HG03135 (cell line): ENCODE data around the gene CSPG5.

ENCODE experiments used
- ATAC-seq: cut with Tn5 transposase; IDR thresholded peaks from one replicate; pipeline ENCODE4 v1.9.1; 2021; ENCODE audit warnings: mild to moderate bottlenecking, moderate library complexity; ENCODE audit not compliant: unreplicated experiment

CSPG5 gene

GRCh38 chr3:47541583-47542108 is 37.0 kb downstream of the CSPG5 start:
- no peak for ATAC-seq

DNA sequence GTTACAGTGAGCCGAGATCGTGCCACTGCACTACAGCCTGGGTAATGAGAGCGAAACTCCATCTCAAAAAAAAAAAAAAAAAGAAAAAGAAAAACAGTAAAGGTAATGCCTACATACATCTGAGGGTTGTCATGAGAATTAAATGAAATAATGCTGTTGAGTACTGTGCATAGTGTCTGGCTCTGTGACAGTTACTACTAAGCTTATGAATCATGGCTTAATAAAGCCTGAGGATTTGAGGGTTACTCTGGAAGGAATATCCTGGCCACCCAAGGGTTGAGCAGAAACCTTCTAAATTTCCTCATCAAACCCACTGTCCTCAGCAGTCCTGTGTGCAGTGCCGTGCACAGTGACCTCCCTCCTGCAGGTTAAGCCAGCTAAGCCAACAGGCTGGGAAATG is 38.4 kb downstream of the CSPG5 start:
- no peak for ATAC-seq

DNA sequence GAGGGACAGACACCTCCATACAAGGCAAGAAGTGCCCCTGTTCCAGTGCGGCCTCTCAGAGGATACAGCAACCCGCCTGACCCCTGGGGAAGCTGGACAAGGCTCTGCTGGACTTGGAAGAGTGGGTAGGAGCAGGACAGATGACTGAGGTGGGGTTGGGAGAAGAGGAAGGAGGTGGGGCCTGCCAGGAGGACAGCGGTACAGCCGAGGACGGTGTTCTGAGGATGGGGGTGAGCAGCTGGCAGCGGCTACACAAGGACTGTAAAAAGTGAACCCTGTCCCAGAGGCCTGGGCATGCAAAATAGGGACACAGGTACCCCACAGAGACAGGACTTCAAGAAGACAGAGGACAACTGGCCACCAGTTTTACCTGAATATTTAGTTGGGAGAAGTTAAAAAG is 41.7 kb downstream of the CSPG5 start:
- ATAC-seq, result no peak

DNA sequence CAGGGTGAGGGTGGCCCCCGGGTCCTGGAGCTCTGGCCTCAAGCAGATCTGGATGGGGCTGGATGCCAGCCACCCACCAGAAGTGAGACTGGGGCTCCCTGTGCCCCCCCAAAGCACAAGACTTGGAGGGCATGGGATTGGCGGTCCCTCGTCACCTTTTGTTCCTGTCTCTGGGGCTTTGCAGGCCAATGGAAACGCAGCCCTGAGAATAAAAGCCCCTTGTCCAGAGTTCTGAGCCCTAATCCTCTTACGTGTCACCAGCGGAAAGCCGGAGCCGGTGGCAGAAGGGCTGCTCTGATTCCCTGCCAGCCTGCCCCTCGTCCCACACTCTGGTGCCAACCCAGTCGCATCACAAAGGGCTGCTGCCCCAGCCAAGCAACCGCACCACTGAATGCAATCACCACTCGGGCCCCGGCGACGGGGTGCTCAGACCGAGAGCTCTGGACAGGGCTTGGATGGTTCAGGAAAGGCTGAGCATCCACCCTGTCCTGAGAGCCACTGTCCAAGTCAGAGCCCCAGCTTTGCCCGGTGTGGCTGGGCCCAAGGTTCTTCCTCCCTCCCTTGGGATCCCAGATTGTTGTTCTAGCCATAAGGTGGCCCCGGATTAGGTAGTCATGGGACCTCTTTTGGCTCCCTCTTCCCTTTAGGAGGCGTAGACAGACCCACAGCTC is 42.3 kb downstream of the CSPG5 start:
- no peak for ATAC-seq

GRCh38 chr3:47533996-47534454 is 44.6 kb downstream of the CSPG5 start:
- ATAC-seq, result no peak

DNA sequence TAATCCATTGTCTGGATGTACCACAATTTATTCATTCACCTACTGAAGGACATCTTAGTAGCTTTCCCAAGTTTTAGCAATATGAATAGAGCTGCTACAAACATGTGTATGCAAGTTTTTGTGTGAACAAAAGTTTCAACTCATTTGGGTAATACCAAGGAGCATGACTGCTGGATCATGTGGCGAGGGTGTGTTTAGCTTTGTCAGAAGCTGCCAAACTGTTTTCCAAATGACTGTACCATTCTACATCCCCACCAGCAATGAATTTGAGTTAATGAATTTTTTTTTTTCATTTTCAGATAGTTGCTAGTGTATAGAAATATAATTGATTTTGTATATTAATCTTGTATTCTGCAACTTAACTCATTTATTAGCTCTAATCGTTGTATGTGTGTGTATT is 45.2 kb downstream of the CSPG5 start:
- ATAC-seq, result no peak

DNA sequence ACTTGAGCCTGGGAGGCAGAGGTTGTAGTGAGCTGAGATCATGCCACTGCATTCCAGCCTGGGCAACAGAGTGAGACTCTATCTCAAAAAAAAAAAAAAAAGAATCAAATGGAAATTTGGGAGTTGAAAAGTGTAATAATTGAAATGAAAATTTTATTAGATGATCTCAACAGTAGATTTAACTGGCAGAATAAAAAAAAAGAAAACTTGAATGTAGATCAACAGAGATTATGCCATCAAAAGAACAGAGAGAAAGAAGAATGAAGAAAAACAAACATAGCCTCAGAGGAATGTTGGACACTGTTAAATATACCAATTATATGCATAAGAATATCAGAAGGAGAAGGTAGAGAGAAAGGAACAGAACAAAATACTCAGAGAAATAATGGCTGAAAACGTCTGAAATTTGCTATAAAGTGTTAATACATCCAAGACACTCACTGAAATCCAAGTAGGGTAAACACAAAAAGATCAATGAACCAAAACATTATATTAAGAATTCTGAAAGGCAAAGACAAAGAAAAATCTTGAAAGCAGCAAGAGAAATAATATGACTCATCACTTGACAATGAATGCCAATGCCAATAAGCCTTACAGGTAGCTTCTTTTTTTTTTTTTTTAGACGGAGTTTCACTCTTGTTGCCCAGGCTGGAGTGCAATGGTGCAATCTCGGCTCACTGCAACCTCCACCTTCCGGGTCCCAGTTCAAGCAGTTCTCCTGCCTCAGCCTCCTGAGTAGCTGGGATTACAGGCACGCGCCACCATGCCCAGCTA is 50.5 kb downstream of the CSPG5 start:
- ATAC-seq, result no peak

GRCh38 chr3:47525617-47526016 is 53.0 kb downstream of the CSPG5 start:
- no peak for ATAC-seq

DNA sequence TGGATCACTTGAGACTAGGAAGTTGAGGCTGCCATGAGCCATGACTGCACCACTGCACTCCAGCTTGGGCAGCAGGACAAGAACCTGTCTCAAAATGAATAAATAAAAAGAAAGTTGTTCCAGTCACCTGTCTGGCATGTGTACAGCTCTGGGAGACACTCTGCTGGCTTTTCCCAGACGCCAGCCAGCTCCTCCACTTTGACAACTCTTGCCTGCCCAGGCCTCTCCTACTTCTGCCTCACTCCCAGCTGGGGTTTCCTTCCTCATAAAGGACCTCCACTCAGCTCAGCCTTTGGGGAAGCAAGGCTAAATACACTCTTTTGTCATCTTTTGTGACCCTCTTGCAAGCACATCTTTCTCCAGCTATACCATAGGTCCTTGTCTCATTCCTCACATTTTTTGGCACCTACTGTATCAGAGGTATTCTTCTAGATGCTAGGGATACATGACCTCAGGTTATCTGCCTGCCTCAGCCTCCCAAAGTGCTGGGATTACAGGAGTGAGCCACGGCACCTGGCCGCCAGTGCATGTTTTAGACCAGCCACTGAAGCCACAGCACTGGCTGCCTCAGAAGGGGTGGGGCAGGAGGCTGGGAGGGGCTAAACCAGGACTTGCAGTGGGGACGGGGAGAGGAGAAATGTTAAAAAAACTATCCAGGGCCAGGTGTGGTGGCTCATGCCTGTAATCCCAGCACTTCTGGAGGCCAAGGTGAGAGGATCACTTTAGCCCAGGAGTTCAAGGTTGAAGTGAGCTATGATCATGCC is 55.2 kb downstream of the CSPG5 start:
- ATAC-seq, result no peak

DNA sequence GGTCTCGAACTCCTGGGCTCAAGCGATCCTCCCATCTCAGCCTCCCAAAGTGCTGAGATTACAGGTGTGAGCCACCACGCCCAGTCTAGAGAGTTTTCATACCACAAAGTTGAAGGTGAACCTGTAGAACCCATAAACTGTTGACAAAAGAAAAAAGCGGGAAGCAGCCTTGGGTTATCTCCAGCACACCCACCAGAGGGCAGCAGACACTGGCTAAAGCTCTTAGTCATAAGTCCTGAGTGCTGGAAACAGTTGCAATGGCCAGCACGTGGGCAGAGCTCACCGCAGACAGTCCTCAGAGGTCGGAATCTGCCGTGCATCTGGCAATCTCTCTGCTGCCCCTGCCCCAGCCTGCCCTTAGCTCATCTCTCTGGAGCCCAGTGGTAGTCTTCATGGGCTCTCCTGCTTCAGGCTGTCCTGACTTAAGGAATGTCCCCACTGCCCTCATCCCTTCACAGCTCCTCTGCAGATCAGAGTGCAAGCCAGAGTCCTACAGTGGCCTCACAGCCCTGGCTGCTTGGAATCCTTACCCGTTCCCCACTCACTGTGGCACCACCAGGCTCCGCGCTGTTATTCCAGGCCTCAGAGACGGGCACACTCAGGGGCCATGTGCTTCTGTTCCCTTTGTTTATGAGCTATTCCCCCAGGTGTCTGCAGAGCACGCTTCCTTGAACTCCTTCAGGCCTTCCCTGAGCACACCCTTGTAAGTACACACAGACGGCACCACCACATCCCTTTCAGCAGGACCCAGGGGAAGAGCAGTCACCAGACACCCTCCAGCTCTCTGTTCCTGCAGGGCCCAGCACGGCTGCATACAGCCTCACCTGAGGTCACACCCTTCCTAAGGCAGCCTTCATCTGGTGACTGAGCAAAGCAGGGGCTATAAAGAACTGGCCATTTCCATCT is 56.3 kb downstream of the CSPG5 start:
- peak; percentile 75 for ATAC-seq

DNA sequence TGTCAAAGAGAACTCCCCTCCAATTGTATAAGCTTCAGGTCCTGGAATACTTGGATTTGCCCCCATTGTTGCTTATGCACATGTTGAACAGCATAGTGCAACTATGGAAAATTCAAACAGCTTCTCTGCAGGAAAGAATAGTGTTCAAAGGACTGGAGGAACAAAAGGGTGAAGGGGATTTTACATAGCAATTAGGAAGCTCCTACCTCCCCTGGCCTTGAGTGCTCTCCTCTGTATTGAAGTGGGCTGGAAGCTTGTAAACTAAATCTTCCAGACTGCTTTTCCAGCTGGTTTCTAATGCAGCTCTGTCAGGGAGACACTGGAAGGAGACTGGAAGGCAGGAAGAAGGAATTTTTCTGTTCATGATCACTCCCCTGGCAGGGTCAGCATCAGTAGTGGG is 57.9 kb downstream of the CSPG5 start:
- ATAC-seq, result no peak

DNA sequence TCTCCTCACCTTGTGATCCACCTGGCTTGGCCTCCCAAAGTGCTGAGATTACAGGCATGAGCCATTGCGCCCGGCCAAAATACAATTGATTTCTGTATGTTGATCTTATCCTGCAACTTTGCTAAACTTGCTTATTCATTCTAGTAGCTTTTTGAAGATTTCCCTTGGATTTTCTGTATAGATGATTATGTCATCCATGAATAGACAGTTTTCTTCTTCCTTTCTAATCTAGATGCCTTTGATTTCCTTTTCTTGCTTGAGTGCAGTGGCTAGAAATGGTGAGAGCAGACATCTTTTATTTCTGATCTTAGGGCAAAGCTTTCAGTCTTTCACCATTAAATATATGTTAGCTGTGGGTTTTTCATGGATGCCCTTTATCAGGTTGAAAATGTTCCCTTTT is 60.7 kb downstream of the CSPG5 start:
- no peak for ATAC-seq

GRCh38 chr3:47515864-47516319 is 62.8 kb downstream of the CSPG5 start:
- no peak for ATAC-seq

GRCh38 chr3:47515100-47515499 is 63.6 kb downstream of the CSPG5 start:
- ATAC-seq, result no peak

- ATAC-seq, result peak; percentile 89
Observed at GRCh38 chr3:47513125-47513929, 65.3 kb downstream of the CSPG5 start, which contains the start of gene ELP6. Gene ELP6 (minus strand): TSS chr3:47513712. CDS start chr3:47513590, 122 bp downstream.

DNA sequence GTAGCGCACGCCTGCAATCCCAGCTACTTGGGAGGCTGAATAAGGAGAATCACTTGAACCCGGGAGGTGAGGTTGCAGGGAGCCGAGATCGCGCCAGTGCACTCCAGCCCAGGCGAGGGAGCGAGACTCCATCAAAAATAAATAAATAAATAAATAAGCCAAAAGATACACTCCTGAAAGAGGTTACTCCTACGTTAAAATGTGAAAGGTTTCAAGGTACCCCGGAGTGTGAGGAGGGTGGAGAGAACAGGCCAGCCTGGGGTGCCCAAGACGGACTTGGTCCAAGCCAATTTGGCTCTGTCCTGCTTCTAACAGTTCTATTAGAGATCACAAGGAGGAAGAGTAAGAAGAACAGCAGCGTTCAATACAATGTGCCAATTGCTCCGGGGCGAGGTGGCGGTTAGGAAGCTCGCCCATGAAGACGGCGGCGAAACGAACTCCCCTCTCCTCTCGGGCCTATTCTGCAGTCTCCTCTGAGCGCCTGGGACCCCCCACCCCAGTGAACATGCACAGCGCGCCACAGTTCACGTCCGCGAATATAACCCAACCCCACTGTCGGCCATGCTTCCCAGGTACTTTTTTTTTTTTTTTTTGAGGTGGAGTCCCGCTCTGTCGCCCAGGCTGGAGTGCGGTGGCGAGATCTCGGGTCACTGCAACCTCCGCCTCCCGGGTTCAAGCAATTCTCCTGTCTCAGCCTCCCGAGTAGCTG is 66.1 kb downstream of the CSPG5 start:
- ATAC-seq, result no peak
